ENCODE measurements around the gene ST8SIA4. TPM values are rescaled to one million over a fixed set of nuclear protein-coding genes. Genes with fewer than 3 reads are reported as not detected.

The ST8SIA4 gene
- total RNA-seq, 1 experiment from 2014 or later: not detected

DNA sequence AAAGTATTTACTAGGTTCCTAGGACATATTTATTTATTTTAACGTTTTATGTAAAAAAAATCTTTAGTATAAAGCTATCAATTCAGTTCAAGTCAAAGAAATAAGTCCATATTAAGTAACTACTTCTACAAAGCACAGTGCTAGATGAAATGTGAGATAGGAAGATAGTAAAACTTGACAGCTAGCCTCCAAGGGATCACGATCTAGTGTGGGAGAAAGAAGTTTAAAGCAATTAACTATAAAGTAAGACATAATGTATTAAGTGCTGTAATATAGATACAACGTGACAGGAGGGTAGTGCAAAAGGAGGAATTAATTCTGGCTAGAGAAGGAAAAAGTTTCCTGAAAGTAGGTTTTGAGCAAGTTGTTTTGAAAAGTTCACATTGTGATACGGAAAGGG lies 134.9 kb downstream of the ST8SIA4 start:
- intact Hi-C loops (cut with micrococcal nuclease): no loop called here
- POLR2A ChIA-PET: no interaction called here
- Histone ChIP-seq H3K4me2 (ENCODE audit: low read length) (no peak overlapping the region), H3K27me3 (ENCODE audit: insufficient read depth, low read length) (no peaks in the 10 kb centered on the region), H3K4me3 (replicated peaks in 1 of 2; ENCODE audit: low read depth in 1 of 2, low read length in 2 of 2) (no peak overlapping the region), H2AFZ (ENCODE audit: low read depth, low read length, poor library complexity, severe bottlenecking) (no peak overlapping the region), H3K79me2 (ENCODE audit: insufficient read depth, low read length) (no peaks in the 10 kb centered on the region), H3K9ac (ENCODE audit: low read length) (no peak overlapping the region), H3K36me3 (ENCODE audit: control insufficient read depth in 1 of 2, insufficient read depth in 2 of 2, low read length in 2 of 2) (no peaks in the 10 kb centered on the region), H3K27ac (ENCODE audit: low read depth, low read length) (no peak overlapping the region), H4K20me1 (ENCODE audit: insufficient read depth) (no peaks in the 10 kb centered on the region), H3K9me3 (ENCODE audit: control insufficient read depth in 1 of 2, insufficient read depth in 1 of 2, low read depth in 1 of 2, low read length in 2 of 2) (no peaks in the 10 kb centered on the region), H3K9me2 (ENCODE audit: insufficient read depth) (no peaks in the 10 kb centered on the region), H3K4me1 (ENCODE audit: control insufficient read depth in 1 of 2, insufficient read depth in 2 of 2, low read length in 2 of 2) (no peaks in the 10 kb centered on the region)
- RAD21 ChIA-PET (ENCODE audit: low non-redundant PET in 1 of 2, low total read pairs in 2 of 2, uncharacterized antibody in 2 of 2, unreplicated experiment in 2 of 2): no interaction called here
- no peak for DNase-seq (ENCODE audit: low read depth, low spot score)
- CTCF ChIA-PET: interaction anchor here (0.6 kb wide), 1 partner anchor 70 kb away, joined by 3 read pairs; no protein-coding TSS in a partner anchor
- no peak for ATAC-seq
- TF ChIP-seq EZH2 (IDR thresholded peaks at IDR 0.05): no peak
- TF ChIP-seq MAX (IDR thresholded peaks at IDR 0.05): no peak
- no peak for TF ChIP-seq FOSL1 (IDR thresholded peaks at IDR 0.05; ENCODE audit: low read depth)
- TF ChIP-seq ATF3 (IDR thresholded peaks at IDR 0.05): no peak
- no peak for TF ChIP-seq SIN3A (IDR thresholded peaks at IDR 0.05; ENCODE audit: low read depth)
- no TSS peak for BruUV-seq (replicated peaks)

GRCh38 chr5:100762995-100763394 lies 140.1 kb downstream of the ST8SIA4 start:
- BruUV-seq (replicated peaks): no TSS peak
- Histone ChIP-seq H3K79me2 (ENCODE audit: insufficient read depth, low read length) (no peaks in the 10 kb centered on the region), H3K9me3 (ENCODE audit: control insufficient read depth in 1 of 2, insufficient read depth in 1 of 2, low read depth in 1 of 2, low read length in 2 of 2) (no peaks in the 10 kb centered on the region), H3K4me3 (replicated peaks in 1 of 2; ENCODE audit: low read depth in 1 of 2, low read length in 2 of 2) (no peak overlapping the region), H3K27ac (ENCODE audit: low read depth, low read length) (no peak overlapping the region), H2AFZ (ENCODE audit: low read depth, low read length, poor library complexity, severe bottlenecking) (no peak overlapping the region), H4K20me1 (ENCODE audit: insufficient read depth) (no peaks in the 10 kb centered on the region), H3K27me3 (ENCODE audit: insufficient read depth, low read length) (no peaks in the 10 kb centered on the region), H3K4me1 (ENCODE audit: control insufficient read depth in 1 of 2, insufficient read depth in 2 of 2, low read length in 2 of 2) (no peaks in the 10 kb centered on the region), H3K9me2 (ENCODE audit: insufficient read depth) (no peaks in the 10 kb centered on the region), H3K4me2 (ENCODE audit: low read length) (no peak overlapping the region), H3K9ac (ENCODE audit: low read length) (no peak overlapping the region), H3K36me3 (ENCODE audit: control insufficient read depth in 1 of 2, insufficient read depth in 2 of 2, low read length in 2 of 2) (no peaks in the 10 kb centered on the region)
- TF ChIP-seq MAX (IDR thresholded peaks at IDR 0.05) (no peak), ZNF274 (IDR thresholded peaks at IDR 0.05; ENCODE audit: low read depth, low read length) (no peak)
- DNase-seq (ENCODE audit: low read depth, low spot score): no peak
- ChIA-PET CTCF (interaction anchor here (1.0 to 1.2 kb wide), 2 partner anchors 11 to 65 kb away, joined by 3 read pairs; no protein-coding TSS in a partner anchor), POLR2A (no interaction called here), RAD21 (ENCODE audit: low non-redundant PET in 1 of 2, low total read pairs in 2 of 2, uncharacterized antibody in 2 of 2, unreplicated experiment in 2 of 2) (no interaction called here)
- no peak for ATAC-seq
- intact Hi-C loops (cut with micrococcal nuclease): no loop called here
